GM12891 (cell line): ENCODE results near the gene XPO4.
"Not testable (repeated sequence)": the region's sequence is repeated elsewhere in the genome, so short reads cannot be mapped to it uniquely, and the experiment has no call there.

Experiments
- DNase-seq: peaks from one replicate; pipeline ENCODE4 v3.0.0; 2011; ENCODE audit warnings: low spot score; ENCODE audit not compliant: insufficient read length
- FAIRE-seq: peaks from 2 replicates; lab custom pipeline; 2011; peaks lifted over from hg19 to GRCh38; lab: Jason Lieb, UNC
- PAX5 ChIP-seq: IDR thresholded peaks from 2 replicates; pipeline ENCODE4 v1.6.1; 2011; ENCODE audit warnings: low read length, moderate library complexity, mild to moderate bottlenecking; ENCODE audit not compliant: insufficient read depth, severe bottlenecking
- POLR2A ChIP-seq: IDR thresholded peaks from 2 replicates; pipeline ENCODE4 v1.6.1; 2011; ENCODE audit warnings: low read depth, low read length, control low read depth
- POLR2AphosphoS5 ChIP-seq: IDR thresholded peaks from 2 replicates; pipeline ENCODE4 v1.6.1; 2011; ENCODE audit warnings: low read depth, low read length, control low read depth
- POU2F2 ChIP-seq: IDR thresholded peaks from 2 replicates; pipeline ENCODE4 v1.6.1; 2011; ENCODE audit warnings: low read depth, mild to moderate bottlenecking, control low read depth, low read length, moderate library complexity
- SPI1 ChIP-seq: IDR thresholded peaks from 2 replicates; pipeline ENCODE4 v1.6.1; 2011; ENCODE audit warnings: low read depth, low read length, control low read depth
- TAF1 ChIP-seq: IDR thresholded peaks from 2 replicates; pipeline ENCODE4 v1.6.1; 2011; ENCODE audit warnings: low read depth, low read length, control low read depth

XPO4 gene

DNA sequence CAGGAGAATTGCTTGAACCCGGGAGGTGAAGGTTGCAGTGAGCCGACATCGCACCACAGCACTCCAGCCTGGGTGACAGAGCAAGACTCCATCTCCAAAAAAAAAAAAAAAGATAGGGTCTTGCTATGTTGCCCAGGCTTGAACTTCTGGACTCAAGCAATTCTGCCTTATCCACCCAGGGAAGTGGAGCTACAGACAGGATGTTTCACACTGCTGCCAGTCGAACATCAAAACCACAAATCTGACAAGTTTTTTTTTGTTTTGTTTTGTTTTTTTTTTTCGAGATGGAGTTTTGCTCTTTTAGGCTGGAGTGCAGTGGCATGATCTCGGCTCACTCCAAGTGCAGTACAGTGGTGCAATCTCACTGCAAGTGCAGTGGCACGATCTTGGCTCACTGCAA is 10.8 kb downstream of the XPO4 start:
- DNase-seq: no peak
- TF ChIP-seq POLR2A (no peak), POLR2AphosphoS5 (no peak), TAF1 (no peak), SPI1 (no peak), POU2F2 (no peak), PAX5 (no peak)
- no peak for FAIRE-seq

DNA sequence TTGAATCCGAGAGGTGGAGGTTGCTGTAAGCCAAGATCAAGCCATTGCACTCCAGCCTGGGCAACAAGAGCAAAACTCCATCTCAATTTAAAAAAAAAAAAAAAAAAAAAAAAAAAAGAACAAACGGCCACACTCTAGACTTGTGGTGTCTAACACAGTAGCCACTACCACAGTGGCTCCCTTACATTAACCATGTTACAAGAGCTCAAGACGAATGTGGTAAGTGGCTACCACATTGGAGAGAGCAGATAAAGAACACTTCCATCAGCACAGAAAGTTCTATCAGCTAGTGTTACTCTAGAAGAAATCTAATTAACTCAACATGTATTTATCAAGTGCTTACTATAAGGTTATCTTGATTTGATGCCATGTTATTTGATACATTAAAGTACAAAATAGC is 11.5 kb downstream of the XPO4 start:
- FAIRE-seq: no peak
- TF ChIP-seq POLR2AphosphoS5 (no peak), TAF1 (no peak), SPI1 (no peak), POLR2A (no peak), PAX5 (no peak)

DNA sequence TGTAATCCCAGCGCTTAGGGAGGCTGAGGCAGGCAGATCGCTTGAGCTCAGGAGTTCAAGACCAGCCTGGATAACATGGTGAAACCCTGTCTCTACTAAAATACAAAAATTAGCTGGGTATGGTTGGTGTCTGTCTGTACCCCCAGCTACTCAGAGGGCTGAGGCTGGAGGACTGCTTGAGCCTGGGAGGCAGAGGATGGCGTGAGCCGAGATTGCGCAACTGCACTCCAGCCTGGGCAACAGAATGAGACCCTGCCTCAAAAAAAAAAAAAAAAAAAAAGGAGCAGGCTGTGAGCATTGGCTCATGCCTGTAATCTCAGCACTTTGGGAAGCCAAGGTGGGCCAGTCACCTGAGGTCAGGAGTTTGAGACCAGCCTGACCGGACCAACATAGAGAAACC is 12.0 kb downstream of the XPO4 start:
- FAIRE-seq, DNase-seq: not testable (repeated sequence)

More for the DNA sequence above, 11.5 kb downstream of the XPO4 start:
- DNase-seq: no peak

DNA sequence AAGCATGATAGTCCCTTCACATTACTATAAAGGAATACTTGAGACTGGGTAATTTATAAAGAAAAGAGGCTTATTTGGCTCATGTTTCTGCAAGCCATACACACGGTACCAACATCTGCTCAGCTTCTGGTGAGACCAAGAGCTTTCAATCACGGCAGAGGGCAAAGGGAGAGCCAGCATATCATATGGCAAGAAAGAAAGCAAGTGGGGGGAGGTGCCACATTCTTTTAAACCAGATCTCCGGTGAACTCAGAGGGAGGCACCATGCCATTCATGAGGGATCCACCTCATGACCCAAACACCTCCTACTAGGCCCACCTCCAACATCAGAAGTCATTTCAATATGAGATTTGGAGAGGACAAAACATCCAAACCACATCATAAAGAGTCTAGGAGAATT is 20.3 kb downstream of the XPO4 start:
- DNase-seq (no peak), FAIRE-seq (no peak)
- no peak for TF ChIP-seq TAF1
- TF ChIP-seq PAX5: no peak
- no peak for TF ChIP-seq POU2F2
- TF ChIP-seq SPI1: no peak
- TF ChIP-seq POLR2A: no peak
- no peak for TF ChIP-seq POLR2AphosphoS5

DNA sequence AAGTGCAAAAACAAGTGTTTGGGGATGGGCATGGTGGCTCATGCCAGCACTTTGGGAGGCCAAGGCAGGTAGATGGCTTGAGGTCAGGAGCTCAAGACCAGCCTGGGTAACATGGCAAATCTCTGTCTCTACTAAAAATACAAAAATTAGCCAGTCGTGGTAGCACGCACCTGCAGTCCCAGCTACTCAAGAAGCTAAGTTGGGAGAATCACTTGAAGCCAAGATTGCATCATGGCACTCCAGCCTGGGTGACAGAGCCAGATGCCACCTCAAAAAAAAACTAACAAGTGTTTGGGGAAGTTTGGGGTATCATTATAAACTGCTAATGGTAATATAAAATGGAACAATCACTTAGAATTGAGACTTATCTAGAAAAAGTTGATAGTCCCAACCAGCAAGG is 24.6 kb downstream of the XPO4 start:
- TF ChIP-seq PAX5: no peak
- no peak for TF ChIP-seq POLR2AphosphoS5
- TF ChIP-seq POLR2A: no peak
- no peak for TF ChIP-seq POU2F2
- no peak for TF ChIP-seq TAF1
- TF ChIP-seq SPI1: no peak
- FAIRE-seq (no peak), DNase-seq (no peak)

DNA sequence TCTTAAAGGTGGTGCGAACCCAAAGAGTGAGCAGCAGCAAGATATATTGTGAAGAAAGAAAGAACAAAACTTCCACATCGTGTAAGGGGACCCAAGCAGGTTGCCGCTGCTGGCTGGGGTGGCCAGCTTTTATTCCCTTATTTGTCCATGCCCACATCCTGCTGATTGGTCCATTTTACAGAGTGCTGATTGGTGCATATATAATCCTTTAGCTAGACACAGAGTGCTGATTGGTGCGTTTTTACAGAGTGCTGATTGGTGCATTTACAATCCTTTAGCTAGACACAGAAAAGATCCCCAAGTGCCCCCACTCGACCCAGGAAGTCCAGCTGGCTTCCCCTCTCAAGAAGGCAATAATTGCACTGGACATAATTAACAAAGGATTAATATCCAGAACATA is 25.7 kb downstream of the XPO4 start:
- not testable (repeated sequence) for FAIRE-seq, DNase-seq

DNA sequence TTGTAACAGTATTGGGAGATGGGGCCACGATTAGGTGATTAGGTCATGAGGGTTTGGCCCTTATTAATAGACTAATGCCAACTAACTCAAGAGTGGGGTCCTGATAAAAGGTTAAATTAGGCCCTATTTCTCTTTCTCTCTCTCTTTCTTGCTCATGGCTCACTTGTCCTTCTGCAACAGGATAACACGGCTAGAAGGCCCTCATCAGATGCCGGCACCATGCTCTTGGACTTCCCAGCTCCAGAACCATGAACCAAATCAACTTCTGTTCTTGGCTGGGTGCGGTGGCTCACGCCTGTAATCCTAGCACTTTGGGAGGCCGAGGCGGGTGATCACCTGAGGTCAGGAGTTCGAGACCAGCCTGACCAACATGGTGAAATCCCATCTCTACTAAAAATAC is 28.1 kb downstream of the XPO4 start:
- not testable (repeated sequence) for FAIRE-seq, DNase-seq

DNA sequence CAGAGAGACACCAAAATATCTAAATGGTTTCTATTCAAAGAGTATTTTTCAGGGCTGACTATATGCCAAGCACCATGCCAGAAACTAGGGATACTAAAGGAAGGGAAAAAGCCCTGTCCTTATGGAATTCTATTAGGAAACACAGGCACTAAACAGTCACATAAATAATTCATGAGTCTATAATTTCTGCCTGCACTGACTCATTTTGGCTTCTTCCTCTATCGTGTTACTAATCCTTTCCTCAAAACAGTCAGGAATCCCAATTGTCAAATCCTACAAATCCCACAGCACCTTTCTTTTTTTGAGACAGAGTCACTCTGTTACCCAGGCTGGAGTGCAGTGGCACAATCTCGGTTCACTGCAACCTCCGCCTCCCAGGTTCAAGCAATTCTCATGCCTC is 29.2 kb downstream of the XPO4 start:
- FAIRE-seq (no peak), DNase-seq (no peak)
- TF ChIP-seq TAF1 (no peak), SPI1 (no peak), PAX5 (no peak), POLR2A (no peak), POU2F2 (no peak), POLR2AphosphoS5 (no peak)

DNA sequence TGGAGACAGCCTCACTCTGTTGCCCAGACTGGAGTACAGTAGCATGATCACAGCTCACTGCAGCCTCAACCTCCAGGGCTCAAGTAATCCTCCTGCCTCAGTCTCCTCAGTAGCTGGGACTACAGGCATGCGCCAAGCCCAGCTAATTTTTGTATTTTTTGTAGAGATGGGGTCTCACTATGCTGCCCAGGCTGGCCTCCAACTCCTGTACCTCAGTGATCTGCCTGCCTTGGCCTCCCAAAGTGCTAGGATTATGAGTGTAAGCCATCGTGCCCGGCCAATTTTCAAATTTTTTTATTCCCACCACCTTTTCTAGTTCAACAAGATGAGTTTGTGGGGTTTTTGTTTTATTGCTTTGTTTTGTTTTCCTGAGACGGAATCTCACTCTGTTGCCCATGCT is 31.7 kb downstream of the XPO4 start:
- FAIRE-seq (no peak), DNase-seq (no peak)
- TF ChIP-seq PAX5 (no peak), TAF1 (no peak), POLR2A (no peak), SPI1 (no peak), POU2F2 (no peak), POLR2AphosphoS5 (no peak)

DNA sequence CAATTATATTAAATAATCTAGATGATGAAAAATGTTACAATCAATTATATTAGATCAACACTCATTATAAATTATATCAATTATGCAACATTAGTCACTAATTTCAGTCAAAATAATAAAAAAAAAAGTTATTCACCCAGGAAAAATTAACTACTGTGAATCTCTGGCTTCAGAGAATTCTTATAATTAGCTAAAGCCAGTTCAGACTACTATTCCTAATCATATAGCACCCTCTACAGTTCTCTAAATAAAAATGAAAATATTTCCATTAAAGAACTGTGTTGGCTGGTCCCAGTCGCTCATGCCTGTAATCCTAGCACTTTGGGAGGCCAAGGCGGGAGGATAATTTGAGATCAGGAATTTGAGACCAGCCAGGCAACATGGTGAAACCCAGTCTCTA is 33.0 kb downstream of the XPO4 start:
- no peak for FAIRE-seq
- TF ChIP-seq TAF1: no peak
- TF ChIP-seq PAX5: no peak
- TF ChIP-seq POLR2A: no peak
- TF ChIP-seq SPI1: no peak
- no peak for TF ChIP-seq POU2F2
- no peak for TF ChIP-seq POLR2AphosphoS5
- DNase-seq: no peak

DNA sequence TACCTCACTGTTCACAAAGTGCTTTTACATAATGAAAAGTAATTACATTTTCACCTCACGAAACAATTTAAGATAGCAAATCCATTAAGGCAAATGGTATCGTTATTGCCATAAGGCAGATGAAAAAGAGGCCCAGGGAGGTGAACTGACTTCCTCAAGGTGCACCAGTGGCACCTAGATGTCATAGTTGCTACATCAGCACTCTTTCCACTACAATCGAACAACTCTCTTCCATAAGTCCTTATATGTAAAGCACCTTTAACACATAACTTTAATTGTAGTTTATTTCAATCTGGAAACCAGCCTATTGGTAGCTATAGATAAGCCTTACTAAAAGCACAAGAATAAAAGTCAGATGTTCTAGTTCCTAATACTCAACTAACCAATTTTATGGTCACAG is 35.1 kb downstream of the XPO4 start:
- FAIRE-seq (no peak), DNase-seq (no peak)
- TF ChIP-seq POLR2AphosphoS5 (no peak), POLR2A (no peak), PAX5 (no peak), POU2F2 (no peak), TAF1 (no peak), SPI1 (no peak)

DNA sequence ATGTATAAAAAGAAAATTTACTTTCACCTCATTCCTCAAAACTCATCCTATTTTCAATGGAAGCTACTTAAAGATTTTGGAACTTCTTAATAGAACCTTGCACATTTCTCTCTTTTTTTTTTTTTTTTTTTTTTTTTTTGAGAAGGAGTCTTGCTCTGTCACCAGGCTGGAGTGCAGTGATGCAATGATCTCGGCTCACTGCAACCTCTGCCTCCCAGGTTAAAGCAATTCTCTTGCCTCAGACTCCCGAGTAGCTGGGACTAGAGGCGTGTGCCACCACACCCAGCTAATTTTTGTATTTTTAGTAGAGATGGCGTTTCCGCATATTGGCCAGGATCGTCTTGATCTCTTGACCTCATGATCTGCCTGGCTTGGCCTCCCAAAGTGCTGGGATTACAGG is 40.9 kb downstream of the XPO4 start:
- FAIRE-seq, DNase-seq: not testable (repeated sequence)
